Measurements from ENCODE around the gene OR4M1. TPM values are rescaled to one million over a fixed set of nuclear protein-coding genes. Genes with fewer than 3 reads are reported as not detected.
"Not testable (repeated sequence)": the region's sequence is repeated elsewhere in the genome, so short reads cannot be mapped to it uniquely, and the experiment has no call there.

Gene OR4M1
- total RNA-seq (2021): not detected in 2 replicates
- Bru-seq, nascent RNA: not detected
- BruChase-seq, experiment 1, labeled RNA remaining after a 2-hour chase: not detected
- BruChase-seq, experiment 2, labeled RNA remaining after a 6-hour chase: not detected
- long read RNA-seq: 0 reads

DNA sequence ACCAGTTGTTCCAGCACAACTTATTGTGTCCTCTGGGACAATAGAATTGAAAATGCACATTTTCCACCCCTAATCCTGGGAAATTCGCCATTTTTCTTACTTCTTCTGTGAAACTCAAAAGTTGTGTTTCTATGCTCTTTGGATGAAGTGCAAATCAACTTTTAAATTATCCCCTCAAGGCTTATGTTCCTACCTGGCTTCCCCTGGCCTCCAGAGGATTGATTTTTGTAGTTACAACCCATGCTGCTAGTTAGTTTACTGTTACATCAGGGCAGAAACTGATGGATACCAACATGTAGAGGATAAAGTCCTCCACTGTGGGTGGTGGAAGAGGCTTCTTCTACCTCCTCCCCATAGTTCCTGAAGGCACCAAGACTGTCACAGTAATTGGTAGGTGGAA lies at the start of gene OR4M1:
TSS of gene OR4M1 (plus strand) at position 301 of the 400 bp plus-strand sequence. CDS start 6,819 bp downstream, outside the sequence.
- BruUV-seq (replicated peaks); H3K36me3 ChIP-seq (ENCODE audit: low read depth); H3K4me2 ChIP-seq; CTCF ChIA-PET; H3K4me1 ChIP-seq (replicated peaks; ENCODE audit: insufficient read depth); POLR2A ChIA-PET (ENCODE audit: unreplicated experiment); H3K9me3 ChIP-seq (ENCODE audit: insufficient read depth, low read depth); intact Hi-C loops (cut with micrococcal nuclease; ENCODE audit: unreplicated experiment); H3F3A ChIP-seq (ENCODE audit: insufficient read depth, low read depth); H2AFZ ChIP-seq; H3K27ac ChIP-seq; H3K9me2 ChIP-seq (ENCODE audit: insufficient read depth); DNase-seq; H3K4me3 ChIP-seq; H3K27me3 ChIP-seq (ENCODE audit: insufficient read depth, low read depth); H4K20me1 ChIP-seq (ENCODE audit: insufficient read depth); H3K79me2 ChIP-seq (ENCODE audit: low read depth): not testable (repeated sequence)

DNA sequence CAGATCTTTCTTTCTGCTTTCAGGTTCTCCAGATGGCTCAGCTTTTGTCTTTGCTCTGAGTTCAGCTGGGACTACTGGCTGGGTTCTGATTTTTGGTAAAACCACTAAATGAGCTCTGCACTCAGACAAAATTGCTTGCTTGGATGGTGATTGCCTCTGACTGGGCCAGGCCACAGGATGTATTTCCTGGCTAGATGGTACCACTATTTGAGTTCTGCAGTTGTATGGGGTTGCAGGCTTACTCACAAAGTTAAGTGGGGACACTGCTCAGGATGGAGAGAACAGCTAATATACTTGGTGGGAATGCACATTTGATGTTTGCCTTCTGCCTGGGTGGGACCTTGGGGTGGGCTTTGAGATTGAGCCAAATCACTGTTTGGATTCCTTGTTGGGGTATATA lies 43.9 kb upstream of the OR4M1 start:
- intact Hi-C loops (cut with micrococcal nuclease; ENCODE audit: unreplicated experiment): no loop called here
- no peaks in the 10 kb centered on the region for H3F3A ChIP-seq (ENCODE audit: insufficient read depth, low read depth)
- no TSS peak for BruUV-seq (replicated peaks)
- no peak overlapping the region for H3K4me2 ChIP-seq
- H3K9me2 ChIP-seq (ENCODE audit: insufficient read depth): no peaks in the 10 kb centered on the region
- H3K9me3 ChIP-seq (ENCODE audit: insufficient read depth, low read depth): no peaks in the 10 kb centered on the region
- H4K20me1 ChIP-seq (ENCODE audit: insufficient read depth): no peaks in the 10 kb centered on the region
- TF ChIP-seq EZH2 (IDR thresholded peaks at IDR 0.05; ENCODE audit: low read depth) (no peak), CTCF (conservative IDR thresholded peaks at IDR 0.05) (no peak)
- ChIA-PET CTCF (no interaction called here), POLR2A (ENCODE audit: unreplicated experiment) (no interaction called here)
- H3K36me3 ChIP-seq (ENCODE audit: low read depth): no peaks in the 10 kb centered on the region
- no peak overlapping the region for H2AFZ ChIP-seq
- DNase-seq: no peak
- H3K27ac ChIP-seq: no peak overlapping the region
- H3K27me3 ChIP-seq (ENCODE audit: insufficient read depth, low read depth): no peaks in the 10 kb centered on the region
- H3K4me1 ChIP-seq (replicated peaks; ENCODE audit: insufficient read depth): no peaks in the 10 kb centered on the region
- H3K79me2 ChIP-seq (ENCODE audit: low read depth): no peaks in the 10 kb centered on the region
- no peak overlapping the region for H3K4me3 ChIP-seq

- Histone ChIP-seq H3K36me3 (ENCODE audit: low read depth) (no peaks in the 10 kb centered on the region), H3K9me3 (ENCODE audit: insufficient read depth, low read depth) (no peaks in the 10 kb centered on the region), H3K4me2 (no peak overlapping the region), H3K27me3 (ENCODE audit: insufficient read depth, low read depth) (no peaks in the 10 kb centered on the region), H3F3A (ENCODE audit: insufficient read depth, low read depth) (no peaks in the 10 kb centered on the region), H3K9me2 (ENCODE audit: insufficient read depth) (no peaks in the 10 kb centered on the region), H2AFZ (no peak overlapping the region), H3K4me1 (replicated peaks; ENCODE audit: insufficient read depth) (no peaks in the 10 kb centered on the region), H3K27ac (no peak overlapping the region), H3K4me3 (no peak overlapping the region), H4K20me1 (ENCODE audit: insufficient read depth) (no peaks in the 10 kb centered on the region), H3K79me2 (ENCODE audit: low read depth) (no peaks in the 10 kb centered on the region)
- DNase-seq: no peak
- ChIA-PET CTCF (no interaction called here), POLR2A (ENCODE audit: unreplicated experiment) (no interaction called here)
- intact Hi-C loops (cut with micrococcal nuclease; ENCODE audit: unreplicated experiment): no loop called here
- TF ChIP-seq CTCF (conservative IDR thresholded peaks at IDR 0.05): no peak
- TF ChIP-seq EZH2 (IDR thresholded peaks at IDR 0.05; ENCODE audit: low read depth): no peak
- BruUV-seq (replicated peaks): no TSS peak
Measured at GRCh38 chr14:19729763-19730162, 43.5 kb upstream of the OR4M1 start.

DNA sequence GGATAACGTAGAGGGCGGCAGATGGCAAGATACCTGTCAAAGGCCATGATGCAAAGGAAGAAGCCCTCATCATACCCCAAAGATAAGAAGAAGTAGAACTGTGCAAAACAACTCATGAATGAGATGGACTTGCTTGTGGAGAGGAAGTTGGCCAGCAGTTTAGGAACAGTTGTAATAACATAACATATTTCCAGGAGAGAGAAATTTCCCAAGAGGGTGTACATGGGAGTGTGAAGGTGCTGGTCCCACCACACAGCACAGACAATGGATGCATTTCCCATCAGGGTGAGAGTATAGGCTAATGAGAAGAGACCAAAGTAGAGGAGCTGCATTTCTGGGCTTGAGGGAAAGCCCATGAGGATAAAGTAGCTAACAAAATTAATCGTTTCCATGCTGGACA lies 39.4 kb upstream of the OR4M1 start:
- H3K4me1 ChIP-seq (replicated peaks; ENCODE audit: insufficient read depth); H3K36me3 ChIP-seq (ENCODE audit: low read depth); H3K4me3 ChIP-seq; H3F3A ChIP-seq (ENCODE audit: insufficient read depth, low read depth); H3K27ac ChIP-seq; H3K9me3 ChIP-seq (ENCODE audit: insufficient read depth, low read depth); BruUV-seq (replicated peaks); H4K20me1 ChIP-seq (ENCODE audit: insufficient read depth); H3K4me2 ChIP-seq; H3K79me2 ChIP-seq (ENCODE audit: low read depth); intact Hi-C loops (cut with micrococcal nuclease; ENCODE audit: unreplicated experiment); POLR2A ChIA-PET (ENCODE audit: unreplicated experiment); CTCF ChIA-PET; H3K27me3 ChIP-seq (ENCODE audit: insufficient read depth, low read depth); H2AFZ ChIP-seq; DNase-seq; H3K9me2 ChIP-seq (ENCODE audit: insufficient read depth): not testable (repeated sequence)

Measured in PC-9 (cell line).